ENCODE results near the gene FTH1.
"Not testable (repeated sequence)": the region's sequence is repeated elsewhere in the genome, so short reads cannot be mapped to it uniquely, and the experiment has no call there.

The FTH1 gene

DNA sequence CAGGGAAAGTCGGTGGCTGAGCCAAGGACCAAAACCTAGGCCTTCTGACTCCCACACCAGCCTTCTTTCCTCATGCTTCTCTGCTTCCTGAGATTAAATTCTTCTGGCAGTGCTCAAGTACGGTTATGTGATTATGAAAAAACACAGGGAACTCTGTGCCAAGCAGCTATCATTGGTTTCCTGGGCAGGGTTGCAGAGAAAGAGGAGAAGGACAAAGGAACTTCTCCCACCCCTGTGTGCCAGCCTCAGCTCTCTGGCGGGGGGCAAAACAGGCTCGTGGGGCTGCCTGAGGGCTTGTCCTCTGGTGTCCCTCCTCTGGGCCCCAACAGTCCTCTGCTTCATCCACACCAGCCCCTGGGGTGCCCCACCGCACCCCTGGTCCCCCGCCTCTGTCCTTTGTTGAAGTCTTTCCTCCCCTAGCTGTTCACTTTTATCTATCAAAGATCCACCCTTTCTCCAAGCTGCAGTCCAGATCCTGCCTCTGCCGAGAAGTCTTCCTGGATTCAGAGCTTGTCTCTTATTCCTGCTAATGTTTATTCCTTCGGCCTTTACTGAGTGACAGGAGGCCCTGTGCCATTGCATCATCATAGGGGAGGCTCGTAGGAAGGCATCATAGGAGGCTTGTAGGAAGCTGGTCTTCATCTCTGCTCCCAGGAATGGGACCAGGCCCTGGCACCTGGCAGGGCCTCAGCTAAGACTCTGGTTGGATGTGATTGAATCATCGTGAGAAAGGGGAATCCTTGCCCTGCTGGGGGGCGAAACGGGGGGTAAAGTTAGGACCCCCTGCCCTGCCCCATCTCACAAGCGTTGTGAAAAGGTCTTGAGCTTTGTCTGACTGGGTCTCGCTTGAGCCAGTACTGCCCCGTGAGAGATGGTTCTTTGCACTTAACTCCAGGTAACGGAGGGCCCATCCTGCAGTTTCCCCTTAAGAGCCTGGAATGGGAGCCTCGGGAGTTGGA is 11.5 kb upstream of the FTH1 start:
- no peak for DNase-seq

DNA sequence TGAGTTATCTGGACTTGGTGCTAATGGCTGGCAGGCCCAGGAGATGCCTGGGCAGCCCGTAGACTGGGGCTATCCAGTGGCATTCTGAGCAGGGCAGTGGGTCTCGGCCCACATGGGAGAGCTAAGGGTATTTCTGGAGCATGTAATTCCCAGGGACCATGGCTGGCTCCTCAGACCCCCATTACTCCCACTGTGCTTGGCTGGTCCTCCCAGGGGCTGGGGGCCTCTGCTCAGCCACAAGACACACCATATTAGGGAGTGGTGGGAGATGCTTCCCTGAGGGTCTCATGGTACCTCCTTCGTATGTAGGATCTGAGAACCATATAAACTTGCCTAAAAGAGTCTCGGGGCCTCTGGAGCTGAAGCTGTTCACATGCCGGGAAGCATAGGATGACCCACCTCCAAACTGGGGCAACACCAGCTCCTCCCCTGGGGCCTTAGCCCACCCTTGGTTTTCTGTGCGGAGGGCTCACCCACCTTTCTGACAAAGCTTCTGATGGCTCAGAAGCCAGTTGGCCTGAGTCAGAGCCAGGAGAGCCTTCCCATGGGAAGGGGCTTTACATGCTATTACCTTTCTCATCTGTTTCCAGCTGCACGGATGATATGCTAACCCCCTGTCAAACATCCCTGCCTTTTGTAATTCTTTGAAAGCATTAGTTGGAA is 9.5 kb upstream of the FTH1 start:
- DNase-seq, result no peak

DNA sequence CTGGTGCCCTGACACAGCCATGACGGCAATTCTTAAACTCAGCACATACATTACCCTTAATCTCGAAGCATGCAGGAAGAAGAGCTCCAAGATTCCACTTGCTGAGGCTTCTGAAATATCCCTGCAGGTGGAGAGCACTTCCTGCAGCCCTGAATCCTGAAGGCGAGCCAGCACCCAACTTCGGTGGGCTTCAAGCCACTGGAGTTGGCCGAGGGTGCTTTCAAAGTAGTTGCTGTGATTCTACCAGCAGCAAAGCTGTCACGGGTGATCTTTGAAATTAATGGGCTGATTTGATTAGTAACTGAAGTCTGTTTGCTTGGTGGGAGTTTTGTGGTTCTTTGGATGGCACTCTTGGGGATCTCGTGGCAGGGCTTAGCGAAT is 9.0 kb upstream of the FTH1 start:
- DNase-seq, result no peak

DNA sequence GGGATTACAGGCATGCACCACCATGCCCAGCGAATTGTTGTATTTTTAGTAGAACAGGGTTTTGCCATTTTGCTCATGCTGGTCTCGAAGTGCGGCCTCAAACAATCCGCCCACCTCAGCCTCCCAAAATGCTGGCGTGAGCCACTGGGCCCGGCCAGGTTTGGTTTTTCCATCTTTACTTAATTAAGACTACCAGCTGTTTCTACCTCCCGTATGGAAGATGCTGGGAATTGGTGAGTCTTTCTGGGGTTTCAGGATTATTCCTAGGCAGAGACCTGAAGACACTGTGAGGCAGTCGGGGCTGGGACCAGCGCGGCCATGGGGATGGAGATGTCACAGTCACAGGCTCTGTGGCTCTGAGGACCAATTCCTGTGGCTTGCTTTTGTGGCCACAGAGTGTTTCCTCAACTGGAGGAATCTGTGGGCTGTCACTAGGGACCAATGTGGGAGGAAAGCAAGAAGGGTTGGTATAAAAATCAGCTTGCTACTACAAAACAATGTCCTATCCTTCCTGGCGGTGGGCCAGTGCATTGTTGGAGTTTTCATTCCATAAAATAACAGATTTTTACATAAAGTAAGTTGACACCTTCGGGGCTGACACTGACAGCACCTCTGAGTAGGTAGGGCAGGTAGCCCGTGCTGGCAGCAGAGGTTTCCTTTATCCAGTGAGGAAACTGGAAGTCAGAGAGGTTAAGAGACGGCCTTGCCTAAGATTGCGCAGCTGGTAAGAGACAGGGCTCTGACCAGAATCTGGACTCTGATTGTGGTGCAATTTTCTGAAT is 8.4 kb upstream of the FTH1 start:
- no peak for DNase-seq

DNA sequence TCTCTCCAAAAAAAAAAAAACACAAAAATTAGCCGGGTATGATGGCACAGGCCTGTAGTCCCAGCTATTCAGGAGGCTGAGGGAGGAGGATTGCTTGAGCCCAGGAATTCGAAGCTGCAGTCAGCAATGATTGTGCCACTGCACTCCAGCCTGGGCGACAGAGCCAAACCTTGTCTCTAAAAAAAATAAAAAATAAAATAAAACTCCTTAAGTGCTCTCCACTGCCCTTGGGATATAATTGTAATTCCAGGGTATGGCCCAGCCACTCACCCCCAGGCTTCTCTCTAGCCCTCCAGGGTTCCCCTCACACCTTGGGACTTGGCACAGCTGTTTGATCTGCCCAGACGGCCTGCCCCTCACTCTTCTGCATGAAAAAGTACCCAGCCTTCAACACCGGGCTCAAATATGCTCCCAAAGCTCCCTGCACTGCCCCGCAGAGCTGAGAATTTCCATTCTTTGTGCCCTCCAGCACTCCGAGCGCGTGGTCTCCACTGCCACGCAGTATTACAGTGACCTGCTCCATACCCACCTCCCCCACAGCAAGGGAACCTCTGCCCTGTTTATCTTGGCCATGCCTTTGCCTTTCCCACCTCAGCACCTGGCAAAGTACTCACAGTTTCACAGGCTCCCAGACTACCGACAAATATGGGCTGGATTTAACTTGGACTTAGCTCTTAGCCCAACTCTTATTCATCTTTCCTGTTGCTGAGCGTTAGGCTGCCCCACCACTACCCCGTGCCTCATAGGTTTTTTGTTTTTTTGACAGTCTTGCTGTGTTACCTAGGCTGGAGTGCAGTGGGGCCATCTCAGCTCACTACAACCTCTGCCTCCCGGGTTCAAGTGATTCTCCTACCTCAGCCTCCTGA is 7.6 kb upstream of the FTH1 start:
- no peak for DNase-seq

DNA sequence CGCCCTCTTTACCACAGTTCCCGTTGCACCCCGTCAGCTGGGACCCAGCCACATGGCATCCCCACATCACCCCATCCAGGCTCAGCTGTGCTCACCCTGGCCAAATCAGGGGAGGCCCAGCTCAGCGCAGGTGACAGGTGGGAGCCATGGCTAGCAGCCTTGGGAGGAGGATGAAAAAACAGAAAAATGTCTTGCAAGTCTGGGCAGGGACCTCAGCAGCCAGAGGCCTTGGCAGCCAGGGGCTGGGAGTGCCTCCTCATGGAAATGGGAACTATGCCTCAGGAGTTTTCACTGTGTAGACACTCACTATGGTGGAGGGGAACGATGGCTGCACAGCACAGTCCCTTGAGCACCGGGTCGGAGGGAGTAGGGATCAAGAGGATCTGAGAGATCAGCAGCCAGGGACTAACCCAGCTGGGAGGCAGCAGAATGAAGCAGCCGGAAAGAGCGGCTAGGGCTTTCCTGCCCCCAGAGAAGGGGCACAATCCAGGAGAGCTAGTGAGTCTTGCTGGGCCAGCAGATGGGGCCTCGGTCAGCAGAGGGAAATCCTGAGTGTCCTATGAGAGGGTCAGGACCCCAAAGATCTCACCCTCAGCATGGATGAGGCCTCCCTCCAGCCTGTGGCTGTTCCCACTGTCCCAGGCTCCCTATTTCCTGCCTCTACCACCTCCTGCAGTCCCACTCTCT is 6.2 kb upstream of the FTH1 start:
- DNase-seq, result no peak

DNA sequence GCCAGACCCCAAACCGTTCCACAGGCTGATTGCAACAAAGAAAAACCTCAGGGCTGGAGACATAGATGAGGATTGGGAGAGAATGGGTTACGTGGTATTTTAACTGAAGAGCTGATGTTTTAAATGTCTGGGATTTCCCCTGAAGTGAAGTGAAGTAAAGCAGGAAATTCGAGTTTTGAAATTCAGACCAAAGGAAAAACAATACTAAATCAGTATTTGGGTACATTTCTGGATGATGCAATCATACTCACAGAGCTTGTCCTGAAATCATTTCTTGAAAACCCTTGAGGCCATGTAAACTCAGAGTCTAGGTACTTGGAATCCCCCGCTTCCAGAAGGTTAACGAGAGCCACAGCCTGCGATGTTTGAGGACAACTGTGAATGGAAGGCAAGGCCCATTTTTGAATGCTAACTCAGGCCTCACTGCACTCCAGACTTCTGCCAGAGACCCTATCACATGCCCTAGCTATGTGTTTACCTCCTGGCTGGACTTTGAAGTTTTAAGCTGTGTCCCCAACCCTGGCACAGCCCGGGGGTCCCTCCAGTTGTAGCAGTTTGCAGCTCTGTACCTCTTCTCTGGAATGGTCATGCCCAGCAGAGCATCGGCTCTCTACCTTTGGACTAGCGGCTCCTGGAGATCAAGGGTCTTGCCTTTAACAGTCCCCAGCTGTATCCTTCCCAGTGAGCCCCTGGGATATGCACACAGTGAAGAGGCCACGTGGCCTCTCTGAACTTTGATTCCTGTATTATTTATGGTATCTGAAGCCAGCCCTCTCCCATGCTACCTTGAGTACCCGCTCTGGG is 5.4 kb upstream of the FTH1 start:
- DNase-seq, result no peak

DNA sequence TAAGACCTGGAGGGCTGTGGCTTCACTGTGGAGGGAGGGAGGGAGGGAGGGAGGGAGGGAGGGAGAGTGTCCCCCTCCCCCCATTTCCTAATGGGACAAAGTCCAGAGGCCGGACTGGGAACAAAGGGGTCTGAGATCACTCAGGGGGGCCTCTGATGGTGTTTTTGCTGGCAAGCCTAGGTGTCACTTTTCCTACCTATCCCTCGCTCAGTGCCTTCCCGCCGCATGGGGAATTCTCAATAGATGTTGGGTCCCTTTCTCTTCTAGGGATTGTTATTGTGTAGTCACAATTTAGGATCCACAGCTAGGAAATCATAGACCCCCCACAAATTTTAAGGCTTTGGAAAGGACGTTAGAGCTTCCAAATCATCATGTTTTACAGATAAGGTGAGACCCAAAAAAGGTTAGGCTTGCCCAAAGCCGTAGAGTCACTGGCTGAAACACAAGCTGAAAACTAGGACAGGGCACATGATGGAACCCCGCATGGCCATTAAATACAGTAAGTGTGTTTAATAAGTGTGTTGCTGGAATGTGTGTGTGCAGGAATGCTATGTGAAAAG is 4.8 kb upstream of the FTH1 start:
- no peak for DNase-seq

DNA sequence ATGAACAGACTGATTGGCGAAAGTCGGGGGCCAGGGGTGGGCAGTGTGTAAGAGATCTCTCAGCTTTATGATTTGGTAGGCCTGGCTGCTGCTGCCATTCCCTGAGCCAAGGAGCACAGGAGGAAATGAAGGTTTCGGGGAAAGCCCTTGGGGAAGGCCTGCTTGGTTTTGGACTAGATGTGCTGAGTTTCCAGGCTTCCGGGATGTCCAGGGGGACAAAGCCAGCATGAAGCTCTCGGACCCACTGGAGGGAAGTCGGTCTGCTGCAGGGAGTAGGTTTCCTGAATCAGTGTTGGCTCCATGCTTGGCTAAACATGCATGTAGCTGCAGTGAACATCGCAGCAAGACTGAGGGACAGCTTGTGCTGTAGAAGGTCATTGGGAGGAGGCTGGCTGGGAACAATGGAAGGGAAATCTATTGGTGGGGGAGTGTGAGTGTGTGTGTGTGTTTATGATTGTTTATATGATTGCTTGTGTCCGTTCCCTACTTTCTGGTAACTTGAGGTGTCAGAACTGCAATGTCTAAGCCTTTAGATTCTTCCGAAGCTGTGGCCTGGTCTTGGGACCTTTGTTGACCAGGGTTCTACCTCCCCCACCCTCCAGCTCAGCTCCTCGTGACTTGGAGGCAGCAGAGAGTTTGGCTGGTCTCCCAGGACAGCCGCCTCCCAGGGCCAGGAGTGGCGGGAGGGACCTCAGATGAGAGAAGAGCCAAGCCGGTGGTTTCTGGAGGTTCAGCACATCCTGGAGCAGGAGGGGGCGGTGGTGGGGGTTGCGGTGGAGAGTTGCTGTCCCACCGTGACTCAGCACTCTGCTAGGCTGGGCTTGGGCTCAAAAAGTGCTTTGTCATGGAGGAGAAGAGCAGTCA is 4.0 kb upstream of the FTH1 start:
- peak; percentile 57 to 60 for DNase-seq

DNA sequence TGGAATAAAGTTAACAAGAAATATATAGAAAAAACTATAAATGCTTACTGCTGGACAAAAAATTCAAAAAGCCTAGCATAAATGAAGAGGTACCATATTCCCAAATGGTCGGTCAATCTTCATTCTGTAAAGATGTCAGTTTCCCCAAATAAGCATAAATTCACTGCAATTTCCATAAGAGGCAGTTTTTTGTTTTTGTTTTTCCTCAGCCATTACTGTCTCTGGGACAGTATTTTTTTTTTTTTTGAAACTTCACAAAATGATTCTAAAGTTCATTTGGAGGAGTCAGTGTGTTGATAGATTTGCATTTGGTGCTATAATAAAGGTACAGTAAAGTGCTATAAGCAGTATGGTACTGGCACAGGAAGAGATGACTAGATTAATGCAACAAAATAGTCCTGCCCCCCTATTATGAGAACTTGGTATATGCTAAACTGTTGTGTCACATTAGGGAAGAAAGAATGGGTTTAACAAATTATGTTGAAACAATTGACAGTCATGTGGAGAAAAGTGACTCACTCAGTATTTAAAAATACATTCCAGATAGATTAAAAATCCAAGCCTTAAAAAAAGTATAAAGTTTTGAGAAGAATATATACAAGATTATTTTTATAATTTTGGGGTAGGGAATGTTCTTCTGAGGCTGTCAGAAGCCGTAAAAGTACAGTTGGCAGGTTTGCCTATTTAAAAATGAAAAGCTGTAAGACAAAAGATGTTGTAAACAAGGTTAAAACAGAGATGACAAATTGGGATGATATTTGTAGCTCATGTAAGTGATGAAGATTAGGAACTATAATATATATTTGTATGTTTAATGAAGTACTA is 2.6 kb upstream of the FTH1 start:
- DNase-seq, result no peak

DNA sequence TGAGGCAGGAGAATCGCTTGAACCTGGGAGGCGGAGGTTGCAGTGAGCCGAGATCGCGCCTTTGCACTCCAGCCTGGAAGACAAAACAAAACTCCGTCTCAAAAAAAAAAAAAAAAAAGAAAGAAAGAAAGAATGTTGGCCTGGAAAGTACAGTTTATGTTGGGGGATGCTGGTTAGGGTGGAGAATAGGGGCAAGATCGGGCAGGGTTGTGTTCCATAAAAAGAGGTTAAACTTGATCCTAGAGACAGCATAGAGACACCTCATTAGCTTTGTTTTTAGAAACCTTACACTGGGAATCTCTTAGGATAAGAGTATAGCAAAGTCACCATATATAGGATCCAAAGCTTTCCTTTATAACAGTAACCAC is 1.9 kb upstream of the FTH1 start:
- no peak for DNase-seq

DNA sequence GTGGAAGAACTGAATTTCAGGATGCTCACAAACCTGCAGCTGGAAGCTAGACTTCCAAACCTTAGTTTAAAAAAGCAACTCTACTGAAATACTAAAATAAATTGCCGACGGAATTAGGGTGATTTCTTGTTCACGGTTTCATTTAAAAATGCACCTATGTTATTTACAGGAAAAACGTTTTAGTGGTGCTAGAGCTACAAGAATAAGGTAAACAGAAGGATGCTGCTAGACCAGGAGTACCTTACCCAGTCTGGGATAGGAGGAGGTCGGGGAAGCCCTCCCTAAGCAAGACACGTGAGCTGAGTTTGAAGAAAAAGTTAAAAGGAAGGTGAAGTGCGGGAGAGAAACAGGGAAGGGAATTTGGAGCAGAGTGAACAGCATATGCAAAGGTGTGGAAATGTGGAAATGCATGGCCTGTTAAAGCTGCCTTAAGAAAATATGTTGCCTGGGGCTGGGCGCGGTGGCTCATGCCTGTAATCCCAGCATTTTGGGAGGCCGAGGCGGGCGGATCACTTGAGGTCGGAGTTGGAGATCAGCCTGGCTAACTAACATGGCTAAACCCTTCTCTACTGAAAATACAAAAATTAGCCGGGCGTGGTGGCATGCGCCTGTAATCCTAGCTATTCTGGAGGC is 1.4 kb upstream of the FTH1 start:
- no peak for DNase-seq

DNA sequence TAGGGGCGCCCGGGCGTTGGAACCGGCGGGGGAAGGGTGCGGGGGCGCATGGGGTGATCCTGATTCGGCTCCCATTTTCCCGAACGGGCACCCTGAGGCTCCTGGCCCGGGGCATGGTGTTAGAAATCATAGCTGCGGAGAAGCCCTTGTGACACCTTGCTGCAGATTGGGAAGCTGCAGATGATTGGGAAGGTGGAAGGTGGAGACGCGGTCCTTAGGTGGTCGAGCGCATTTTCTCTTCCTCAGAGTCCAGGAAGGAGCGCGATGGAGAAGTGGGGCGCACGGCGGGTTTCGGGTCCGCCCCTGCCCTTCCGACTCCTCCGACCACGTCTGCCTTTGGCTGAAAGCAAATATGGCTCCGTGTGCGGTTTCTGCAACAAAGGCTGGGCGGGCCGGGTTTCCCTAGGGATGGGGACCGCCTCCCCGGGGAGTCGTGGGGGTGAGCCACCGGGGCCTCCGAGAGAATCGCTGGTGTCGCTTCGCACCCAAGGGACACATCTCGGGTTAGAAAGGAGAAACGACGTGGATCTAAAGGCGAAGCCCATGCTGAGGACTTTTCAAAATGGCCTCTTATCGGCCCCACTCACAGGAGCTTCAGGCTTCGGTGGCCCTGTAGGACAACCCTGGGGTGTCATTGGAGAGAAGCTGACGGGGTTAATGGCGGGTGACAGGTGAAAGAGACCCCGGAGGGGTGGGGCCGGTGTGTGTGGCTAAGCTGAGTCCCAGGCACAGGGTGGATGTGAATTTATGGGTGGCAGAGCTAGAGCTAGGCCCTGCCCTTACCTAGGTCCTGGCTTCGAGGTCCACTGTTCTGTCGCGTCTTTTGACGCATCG is 707 bp upstream of the FTH1 start:
- DNase-seq, result peak; percentile 72 to 74

DNA sequence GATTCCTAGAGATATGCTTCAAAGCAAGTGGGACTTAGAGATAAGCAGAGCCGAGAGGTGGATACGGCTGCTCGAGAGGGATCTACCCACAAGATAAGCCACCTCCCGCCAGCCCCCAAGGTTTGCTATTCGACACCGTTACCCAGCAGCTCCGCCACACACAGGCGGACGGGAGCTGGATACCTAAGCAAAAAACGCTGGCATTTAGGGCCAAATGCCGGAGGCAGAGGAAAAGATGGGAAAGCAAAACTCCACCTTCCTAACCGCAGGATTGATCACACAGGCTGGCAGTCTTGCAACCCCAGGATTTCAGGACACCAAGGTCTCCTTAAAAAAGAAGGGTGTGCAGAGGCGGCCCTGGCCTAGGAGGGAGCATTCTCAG is 709 bp downstream of the FTH1 start:
- peak; percentile 48 to 55 for DNase-seq

DNA sequence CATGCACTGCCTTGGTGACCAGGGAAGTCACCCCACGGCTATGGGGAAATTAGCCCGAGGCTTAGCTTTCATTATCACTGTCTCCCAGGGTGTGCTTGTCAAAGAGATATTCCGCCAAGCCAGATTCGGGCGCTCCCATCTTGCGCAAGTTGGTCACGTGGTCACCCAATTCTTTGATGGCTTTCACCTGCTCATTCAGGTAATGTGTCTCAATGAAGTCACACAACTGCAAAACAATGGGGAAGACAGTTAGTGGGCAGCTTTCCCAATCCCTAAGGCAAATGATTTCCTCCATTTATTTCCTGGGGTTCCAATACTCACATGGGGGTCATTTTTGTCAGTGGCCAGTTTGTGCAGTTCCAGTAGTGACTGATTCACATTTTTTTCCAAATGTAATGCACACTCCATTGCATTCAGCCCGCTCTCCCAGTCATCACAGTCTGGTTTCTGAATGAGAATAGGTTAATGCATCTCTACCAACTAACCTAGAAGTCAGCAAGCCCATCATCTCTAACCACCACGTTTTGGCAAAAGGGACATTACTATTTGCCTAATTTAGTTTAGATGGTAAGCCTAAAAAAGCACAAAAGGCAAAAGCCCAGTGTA is 2.7 kb downstream of the FTH1 start:
- not testable (repeated sequence) for DNase-seq

DNA sequence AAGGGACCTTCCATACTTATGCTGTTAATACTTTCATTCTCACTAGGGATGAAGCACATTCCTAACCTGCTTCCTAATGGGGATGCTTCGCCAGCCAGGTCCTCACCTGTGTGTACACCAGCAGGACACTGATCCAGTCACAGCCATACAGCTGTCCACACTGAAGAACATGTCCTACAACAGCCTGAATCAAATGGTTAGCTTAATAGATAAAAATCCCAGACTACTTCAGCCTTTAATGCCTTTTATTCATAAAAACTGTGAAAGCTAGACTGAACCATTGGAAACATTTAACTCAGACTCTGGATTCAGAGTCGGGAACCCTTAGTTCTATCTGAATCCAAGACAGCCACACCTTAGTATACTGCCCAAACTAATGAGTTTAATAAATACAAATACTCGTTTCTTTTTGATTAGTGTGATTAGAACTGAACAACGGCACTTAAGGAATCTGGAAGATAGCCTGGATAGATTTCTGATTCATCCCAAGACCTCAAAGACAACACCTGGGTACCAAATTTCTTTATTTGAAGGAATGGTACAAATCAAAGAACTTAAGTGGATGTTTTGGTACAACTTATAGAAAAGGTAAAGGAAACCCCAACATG is 3.3 kb downstream of the FTH1 start:
- no peak for DNase-seq

Data from activated T-cell treated with anti-CD3 and anti-CD28 coated beads, Interleukin-2, amount 50 U/mL, for 48 hours (primary cell).